Posterior vena cava (tissue), 2 donors: Measurements from ENCODE around the gene MGARP. TPM values are rescaled to one million over a fixed set of nuclear protein-coding genes. Genes with fewer than 3 reads are reported as not detected.
"Not testable (repeated sequence)": the region's sequence is repeated elsewhere in the genome, so short reads cannot be mapped to it uniquely, and the experiment has no call there.

ENCODE experiments used
- DNase-seq: peaks from one replicate; pipeline ENCODE4 v3.0.0-alpha.2; 2020; ENCODE audit warnings: low spot score
- intact Hi-C, 2 donors: fragments of 100-400 bp; cut with DNase I; formaldehyde crosslinking; loops; one replicate each; pipeline versions ENCODE4 v1.14.1 to v1.14.2; 2022 to 2023
- total RNA-seq, 2 donors: library from RNA; stranded (reverse); fragmentation: NEBNext Ultra II Directional; extraction: Animal tissue kit (Norgen Biotek cat#: 25700); gene quantifications; one replicate each; pipeline ENCODE4 v1.2.1, GENCODE V29; 2021
- donor health status: DM: yes; HTN: yes; CAD: no.
- donor health status: DM: yes; HTN: yes; CAD: no.

The MGARP gene
- total RNA-seq, 2 donors from 2014 or later = 2.1 to 4.2 TPM

DNA sequence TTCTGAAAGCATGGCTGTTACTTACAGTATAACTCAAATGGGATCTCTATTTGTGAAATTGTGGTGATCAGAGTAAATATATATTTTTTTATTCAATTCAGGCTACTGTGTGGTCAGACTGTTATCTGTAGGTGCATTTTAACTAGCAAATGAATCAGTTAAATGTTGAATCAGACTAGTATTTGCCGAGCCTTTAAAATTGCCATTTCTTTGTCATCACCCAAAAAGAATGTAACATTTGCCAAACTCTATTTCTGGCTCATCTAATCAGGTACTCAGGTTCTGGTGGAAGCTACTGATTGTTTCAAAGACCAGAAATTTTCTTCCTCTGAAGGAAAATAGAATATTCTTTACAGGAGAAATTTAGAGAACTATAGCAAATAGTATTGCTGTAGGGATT, 19.5 kb upstream of the MGARP start:
- no peak for DNase-seq

DNA sequence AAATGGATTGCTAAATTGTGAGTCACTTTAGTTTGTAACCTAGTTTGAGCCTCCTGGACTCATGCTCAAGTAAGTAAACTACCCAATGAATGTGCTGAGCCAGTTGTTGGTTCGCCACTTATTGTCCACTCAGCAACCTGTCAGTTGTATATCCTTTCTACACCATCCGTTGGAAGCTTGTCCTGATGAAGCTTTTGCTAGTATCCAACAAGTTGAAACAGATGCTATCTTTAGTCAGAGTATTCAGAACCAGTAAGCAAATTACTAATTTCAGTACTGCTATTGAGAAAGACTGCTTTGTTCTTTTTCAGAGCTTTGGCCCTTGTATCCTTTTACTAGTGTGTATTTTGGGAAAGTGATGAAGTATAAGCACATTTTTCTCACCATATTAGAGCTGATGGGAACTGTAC, 17.0 kb upstream of the MGARP start:
- DNase-seq = no peak
- intact Hi-C loops = loop anchor here (5.0 kb wide), 2 partner anchors 70 to 265 kb away; no protein-coding TSS in a partner anchor

More for the DNA sequence above, 19.5 kb upstream of the MGARP start:
- intact Hi-C loops = loop anchor here (5.0 kb wide), 2 partner anchors 72 to 267 kb away; no protein-coding TSS in a partner anchor

DNA sequence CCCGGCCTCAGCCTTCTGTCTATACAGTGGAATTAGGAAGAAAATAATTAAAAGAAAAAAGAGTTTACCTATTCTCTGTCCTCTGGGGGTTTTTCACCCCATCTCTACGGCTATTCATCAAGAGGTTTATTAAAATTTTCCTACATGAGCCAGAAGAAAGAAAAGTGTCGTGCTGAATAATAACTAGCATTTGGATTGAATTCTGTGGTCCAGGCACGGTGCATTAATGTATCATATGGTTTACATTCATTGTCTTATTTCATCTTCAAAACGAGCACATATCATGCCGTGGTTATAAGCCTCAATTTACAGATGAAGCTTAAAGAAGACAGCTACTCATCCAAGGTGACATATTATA, 15.9 kb upstream of the MGARP start:
- intact Hi-C loops = loop anchor here (5.0 kb wide), 2 partner anchors 69 to 264 kb away; no protein-coding TSS in a partner anchor
- no peak for DNase-seq

DNA sequence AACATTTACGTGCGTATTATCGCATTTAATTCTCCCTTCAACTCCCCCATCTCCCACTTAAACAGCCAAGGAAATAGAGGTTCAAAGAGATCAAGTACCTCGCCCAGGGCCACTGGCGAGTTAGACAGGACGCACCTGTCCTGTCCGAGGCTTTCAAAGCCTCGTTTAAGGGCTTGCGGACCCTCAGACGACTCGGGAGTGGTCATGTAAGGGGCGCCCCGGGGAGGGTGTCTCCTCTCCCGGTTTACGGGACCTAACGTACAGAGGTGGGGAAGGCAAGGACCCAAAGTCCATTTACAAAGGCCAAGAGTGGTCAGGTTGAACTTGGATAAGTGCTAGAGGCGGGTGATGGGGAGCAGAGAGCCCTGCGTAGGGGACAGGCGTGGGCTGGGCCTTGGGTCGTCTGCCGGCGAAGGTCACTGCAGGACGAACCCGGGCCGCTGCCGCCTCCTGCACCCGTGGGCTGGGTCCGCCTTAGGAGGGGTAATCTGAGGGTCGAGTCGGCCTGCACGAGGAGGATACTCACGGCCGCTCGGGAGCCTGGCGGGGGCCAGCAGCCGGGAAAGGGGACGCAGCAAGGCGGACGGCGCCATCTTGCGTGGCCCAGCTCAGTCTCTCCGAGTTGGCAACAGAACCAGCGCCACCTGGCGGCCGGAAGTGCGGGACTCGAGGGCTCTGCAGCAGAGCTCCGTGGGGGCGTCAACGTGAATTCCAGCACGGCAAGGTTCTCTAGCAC, 15.3 kb upstream of the MGARP start:
- intact Hi-C loops = loop anchor here (5.0 kb wide), 2 partner anchors 68 to 263 kb away; no protein-coding TSS in a partner anchor
- DNase-seq = peak; percentile 100

DNA sequence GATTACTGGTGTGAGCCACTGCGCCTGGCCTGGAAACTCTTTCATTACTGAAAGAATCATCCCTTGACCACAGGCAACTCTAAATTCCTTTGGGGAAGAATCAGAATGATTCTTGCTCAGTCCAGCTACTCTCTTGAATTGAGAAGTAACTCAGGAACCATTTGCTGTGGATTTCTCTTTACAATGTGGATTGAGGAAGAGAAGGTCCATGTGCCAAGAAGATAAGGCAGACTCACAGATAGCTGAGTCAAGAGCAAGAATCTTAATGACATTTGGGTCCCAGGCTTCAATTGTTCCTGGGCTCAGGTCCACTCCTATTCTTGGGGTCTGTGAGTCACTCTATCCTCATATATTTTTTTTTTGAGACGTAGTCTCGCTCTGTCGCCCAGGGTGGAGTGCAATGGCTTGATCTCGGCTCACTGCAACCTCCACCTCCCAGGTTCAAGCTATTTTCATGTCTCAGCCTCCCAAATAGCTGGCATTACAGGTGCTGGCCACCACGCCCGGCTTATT, 6.2 kb upstream of the MGARP start:
- no peak for DNase-seq
- intact Hi-C loops = loop anchor here in 1 of 2 donors (10.0 kb wide), 1 partner anchor 181 kb away; no protein-coding TSS in a partner anchor

DNA sequence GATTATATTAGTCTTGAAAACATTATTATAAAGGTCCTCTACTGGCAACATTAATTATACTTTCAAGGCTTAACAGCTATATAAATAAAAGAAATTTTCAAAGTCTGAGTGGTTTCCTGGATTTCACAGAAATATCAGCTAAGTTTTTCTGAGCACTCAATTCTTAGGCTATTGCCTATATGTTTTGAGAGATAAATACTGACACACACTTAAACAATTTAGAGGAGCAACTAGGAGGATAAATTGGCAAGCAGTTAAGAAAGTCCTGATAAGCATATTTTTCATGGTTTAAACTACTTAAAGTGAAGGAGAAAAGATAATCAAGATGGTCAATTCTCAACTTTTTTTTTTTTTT, 2.7 kb upstream of the MGARP start:
- intact Hi-C loops = loop anchor here in 1 of 2 donors (10.0 kb wide), 1 partner anchor 178 kb away; no protein-coding TSS in a partner anchor
- DNase-seq = no peak

DNA sequence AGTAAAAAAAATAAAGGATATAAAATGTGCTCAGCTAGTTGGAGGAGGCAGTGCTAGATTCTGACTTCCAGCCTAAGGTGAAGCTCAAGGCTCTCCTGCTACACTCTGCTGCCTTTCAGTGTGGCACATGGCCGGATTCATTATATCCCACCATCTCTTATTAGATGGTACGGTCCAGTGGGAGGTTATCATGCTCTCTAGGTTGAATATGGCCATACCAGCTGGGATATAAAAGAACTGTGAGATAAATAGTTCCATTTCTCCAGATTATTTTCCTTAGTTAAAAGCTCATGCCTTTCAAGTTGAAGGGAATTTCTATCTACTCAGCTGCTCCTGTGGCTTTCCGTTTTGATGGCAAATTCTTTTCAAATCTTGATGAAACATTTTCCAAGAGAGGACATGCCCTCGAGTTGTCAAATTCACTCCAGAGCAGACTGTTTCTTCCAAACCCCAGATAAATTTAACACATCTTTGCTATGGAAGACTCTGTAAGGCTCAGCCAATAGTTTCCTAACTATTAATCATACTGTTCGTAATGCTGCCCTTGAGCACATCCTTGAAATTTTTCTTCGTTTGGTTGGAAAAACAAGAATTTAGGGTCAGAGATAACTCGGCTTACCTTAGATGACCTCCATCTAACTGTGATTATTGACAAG, 2.2 kb upstream of the MGARP start:
- DNase-seq = no peak
- intact Hi-C loops = loop anchor here in 1 of 2 donors (10.0 kb wide), 1 partner anchor 177 kb away; no protein-coding TSS in a partner anchor

DNA sequence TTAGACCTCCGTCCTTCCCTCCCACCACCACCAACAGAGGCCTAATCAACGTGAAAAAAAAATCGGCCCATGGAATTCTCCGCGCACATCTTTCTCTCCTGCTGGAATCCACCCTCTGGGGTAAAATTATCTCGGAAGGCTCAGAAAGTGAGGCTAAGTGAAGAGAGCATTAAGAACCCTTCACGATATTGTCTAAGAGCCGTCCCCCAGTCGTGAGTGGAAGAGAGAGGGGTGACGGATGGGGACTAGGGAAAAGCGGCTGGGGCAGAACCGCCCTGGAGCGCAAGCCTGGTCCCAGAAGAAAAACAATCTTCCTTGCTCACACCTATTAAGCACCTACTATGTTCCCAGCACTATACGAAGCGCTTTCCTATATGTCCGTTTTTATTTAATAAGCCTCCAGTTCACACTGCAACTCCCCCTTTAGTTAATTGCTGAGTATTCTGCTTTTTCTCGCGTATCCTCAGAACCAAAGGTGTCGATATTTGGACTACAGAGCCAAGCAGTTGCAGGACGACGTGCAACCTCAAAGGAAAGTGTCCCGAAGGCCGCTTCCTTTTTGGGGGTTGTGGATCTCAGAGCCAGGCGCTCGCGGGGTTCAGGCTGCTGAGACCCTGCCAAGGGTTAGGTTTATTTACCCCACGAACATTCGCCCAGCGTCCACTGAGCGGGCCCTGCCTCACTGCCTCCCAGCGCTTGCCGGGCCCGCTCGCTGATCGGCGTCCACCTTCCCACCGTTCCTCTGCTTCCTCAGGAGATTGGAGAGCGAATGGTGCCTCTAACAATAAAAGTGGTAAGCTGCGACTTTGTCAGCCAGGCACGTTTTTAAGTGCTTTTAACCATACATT, 889 bp downstream of the MGARP start:
- intact Hi-C loops = no loop called here
- DNase-seq = no peak

DNA sequence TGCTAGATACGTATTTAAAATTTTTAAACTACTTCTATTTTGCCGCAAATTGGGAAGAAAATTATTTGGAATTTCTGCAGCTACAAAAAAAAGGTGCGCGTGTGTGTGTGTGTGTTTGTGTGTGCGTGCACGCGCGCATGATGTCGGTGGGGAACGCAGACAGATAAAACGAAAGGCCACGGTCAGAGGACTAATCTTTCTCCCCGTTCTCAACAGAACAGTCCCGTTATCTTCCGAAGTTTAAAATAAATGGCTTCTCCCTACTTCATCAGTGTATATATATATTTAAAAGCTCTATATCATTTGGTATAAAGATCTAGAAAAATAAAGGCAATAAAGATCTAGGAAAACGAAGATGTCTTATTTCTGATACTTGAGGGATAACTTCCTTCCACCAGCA, 1.5 kb downstream of the MGARP start:
- intact Hi-C loops = no loop called here
- no peak for DNase-seq

DNA sequence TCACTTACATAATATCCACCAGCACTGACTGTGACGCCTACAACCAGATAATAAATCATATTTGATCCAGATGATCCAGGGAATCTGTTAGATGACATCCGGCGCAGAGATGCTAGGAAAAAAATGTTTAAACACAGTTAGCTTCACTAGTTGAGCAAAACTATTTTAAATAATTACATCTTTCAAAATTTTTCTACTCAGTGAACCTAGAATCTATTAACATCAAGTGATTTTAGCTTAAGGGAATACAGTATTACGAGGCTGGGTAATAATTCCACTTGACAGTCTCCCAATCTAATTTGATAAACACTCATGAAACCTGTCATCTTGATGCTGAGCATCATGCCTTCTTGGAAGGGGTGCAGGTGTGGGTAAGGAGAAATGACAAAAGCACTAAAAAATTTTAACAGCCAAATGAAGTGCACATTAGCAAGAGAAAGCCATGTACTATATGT, 4.7 kb downstream of the MGARP start:
- no peak for DNase-seq
- intact Hi-C loops = no loop called here

DNA sequence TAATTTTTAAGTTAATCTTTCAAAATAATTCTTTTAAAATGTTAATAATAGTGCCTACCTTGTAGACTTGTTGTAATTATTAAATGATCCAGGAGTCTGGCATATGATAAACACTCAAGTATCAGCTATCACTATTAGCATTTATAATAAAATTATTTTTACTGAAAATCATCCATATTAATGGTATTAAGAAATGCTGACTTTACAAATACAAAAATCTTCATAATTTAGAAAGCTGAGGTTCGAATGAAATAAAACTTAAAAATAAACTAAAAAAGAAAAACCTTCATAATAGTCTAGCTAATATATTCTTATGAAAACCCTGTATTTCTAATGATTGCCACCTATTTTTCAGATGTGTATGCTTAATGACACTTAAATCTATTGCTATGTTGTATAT, 5.2 kb downstream of the MGARP start:
- no peak for DNase-seq
- intact Hi-C loops = no loop called here

DNA sequence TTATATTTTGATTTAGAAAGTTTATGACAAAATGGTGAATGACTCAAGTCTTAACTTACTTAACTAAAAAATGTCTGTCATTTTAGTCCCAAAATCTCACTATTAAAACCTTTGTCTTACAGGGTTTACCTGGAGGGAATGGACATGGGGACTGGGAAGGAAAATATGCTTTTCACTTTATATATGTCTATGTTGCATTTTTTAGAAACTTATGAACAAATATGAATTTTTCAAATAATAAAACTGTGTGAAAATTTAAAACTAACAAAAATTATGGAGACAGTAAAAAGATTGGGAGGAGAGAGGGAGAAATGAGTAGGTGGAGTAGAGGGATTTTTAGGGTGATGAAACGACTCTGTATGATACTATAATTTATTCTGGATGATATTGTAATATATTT, 6.2 kb downstream of the MGARP start:
- intact Hi-C loops = loop anchor here in 1 of 2 donors (2.0 kb wide), 1 partner anchor 55 kb away; no protein-coding TSS in a partner anchor
- no peak for DNase-seq

DNA sequence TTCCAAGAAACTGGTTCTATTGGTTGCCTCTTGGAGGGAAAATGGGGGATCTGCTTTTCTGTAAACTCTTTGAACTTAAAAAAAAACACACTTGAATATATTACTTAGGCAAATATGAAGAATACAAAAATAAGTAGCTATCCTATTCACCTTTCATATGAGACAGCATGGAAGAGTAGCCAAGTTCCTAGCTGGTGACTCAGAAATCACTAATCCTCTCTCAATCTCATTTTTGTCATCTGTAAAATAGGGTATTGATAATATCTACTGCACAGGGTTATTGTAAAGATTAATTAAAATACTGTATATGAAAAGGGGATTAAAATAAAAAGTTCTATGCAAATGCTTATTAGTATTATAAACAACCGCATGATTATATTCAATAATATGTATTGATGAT, 12.7 kb downstream of the MGARP start:
- no peak for DNase-seq

DNA sequence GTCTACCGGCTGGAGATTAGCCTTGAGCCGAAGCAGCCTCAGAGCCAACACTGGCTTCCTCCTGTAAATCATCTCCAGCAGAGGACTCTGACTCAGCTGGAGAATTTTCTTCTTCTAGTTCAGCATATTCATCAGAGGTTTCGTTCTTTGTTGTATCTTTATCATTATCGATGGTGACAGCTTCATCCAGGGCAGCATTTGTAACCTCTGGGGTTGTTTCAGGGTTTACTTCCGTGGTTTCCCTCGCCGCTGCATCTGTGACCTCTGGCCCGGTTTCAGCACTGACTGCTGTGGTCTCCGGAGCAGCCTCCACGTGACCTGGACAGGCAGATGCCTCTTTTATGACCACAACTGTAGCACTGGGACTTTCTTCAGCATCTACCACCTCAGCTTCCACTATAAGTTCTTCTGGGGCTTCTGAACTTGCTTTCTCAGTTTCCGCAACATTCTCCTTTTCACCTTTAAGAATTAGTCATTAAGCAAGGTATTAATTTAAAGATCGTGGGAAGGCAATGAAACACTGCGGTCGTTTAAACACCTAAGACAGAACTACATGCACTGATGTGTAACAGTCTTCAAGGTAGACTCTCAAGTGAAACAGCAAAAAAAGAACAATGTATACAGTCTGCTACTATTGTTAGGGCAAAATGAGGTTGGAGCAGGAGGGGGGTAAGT, 13.3 kb downstream of the MGARP start:
- intact Hi-C loops = no loop called here
- DNase-seq = peak; percentile 90

More for the DNA sequence above, 12.7 kb downstream of the MGARP start:
- intact Hi-C loops = no loop called here

DNA sequence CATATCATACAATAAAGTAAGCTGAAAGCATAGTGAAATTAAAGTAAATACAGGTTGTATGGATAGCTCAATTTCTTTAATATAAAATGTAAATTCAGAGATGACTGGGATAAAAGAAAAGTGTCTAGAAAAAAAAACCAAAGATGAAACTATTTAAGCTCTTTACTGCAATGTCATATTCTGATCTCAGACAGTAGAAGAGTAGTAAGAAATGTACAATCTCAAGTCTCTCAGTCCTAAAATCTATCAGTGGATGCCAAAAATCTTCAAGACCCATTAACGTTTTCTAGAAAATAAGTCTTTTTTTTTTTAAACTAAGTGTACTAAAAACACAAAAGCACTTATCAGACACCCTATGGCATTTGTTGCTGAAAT, 13.8 kb downstream of the MGARP start:
- intact Hi-C loops = no loop called here
- DNase-seq = no peak

DNA sequence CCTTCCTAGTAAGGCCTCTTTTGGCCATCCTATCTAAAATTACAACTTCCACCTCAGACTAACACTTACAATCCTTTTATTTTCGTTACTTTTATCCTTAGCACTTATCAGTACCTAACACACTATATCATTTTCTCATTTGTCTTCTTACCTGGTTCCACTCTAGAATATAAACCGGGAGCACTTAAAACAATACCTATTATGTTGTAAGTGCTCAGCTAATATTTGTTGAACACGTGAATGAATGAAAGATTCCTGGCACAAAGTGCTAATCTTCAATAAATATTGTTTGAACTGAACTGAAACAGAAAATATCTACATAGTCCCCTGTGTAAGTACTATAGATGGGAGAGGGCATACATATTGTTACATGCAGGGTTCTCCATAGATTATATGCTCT, 14.4 kb downstream of the MGARP start:
- intact Hi-C loops = no loop called here
- no peak for DNase-seq

DNA sequence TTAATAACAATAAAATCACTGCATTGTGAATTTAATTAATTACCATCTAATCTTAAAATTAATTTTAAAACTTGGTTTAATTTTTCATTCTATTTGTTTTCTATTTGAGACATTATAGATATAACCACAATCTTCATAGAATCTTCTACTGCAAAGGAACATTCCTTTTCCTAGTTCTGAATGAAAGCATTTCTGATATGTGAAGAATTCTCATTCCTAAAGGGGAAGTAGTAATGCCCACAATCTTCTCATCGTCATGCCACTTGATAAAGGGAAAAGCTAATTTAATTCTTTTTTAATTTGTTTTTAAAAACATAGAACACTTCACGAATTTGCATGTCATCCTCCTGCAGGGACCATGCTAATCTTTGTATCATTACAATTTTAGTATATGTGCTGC, 23.7 kb downstream of the MGARP start:
- intact Hi-C loops = no loop called here
- no peak for DNase-seq

DNA sequence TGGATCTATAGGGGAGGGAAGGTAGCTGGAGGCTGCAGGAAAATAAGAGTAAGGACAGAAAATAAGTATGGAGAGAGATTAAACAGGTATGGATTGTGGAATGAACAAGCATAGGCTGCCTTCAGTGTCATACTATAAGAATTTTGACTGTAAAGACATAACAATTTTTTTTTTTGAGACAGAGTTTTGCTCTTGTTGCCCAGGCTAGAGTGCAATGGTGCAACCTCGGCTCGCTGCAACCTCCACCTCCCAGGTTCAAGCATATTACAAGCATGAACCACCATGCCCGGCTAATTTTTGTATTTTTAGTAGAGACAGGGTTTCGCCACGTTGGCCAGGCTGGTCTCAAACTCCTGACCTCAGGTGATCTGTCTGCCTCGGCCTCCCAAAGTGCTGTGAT, 24.4 kb downstream of the MGARP start:
- DNase-seq, intact Hi-C loops: not testable (repeated sequence)

DNA sequence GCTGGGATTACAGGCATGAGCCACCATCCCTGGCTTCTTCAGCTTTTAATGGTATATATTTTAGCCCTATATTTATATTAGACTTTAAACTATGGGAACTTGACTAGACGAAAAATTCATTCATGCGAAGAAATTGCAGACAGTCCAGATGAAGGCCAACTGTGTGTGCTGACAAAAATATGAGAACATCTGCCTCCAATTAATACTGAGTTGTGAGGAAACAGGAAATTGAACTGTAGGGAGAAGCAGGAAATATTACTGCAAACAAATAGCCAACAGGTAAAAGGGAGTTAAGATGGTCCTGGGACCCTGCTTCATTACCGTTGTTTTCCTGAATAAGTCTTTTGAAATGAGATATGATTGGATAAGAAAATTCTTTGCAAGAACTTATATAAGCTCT, 26.3 kb downstream of the MGARP start:
- DNase-seq = no peak
- intact Hi-C loops = no loop called here
